Omental fat pad (tissue), 4 donors: ENCODE results near the gene PRDX6. TPM values are rescaled to one million over a fixed set of nuclear protein-coding genes. Genes with fewer than 3 reads are reported as not detected.
"Not testable (repeated sequence)": the region's sequence is repeated elsewhere in the genome, so short reads cannot be mapped to it uniquely, and the experiment has no call there.

Source experiments
- ATAC-seq: fragments of 150-250 bp; one replicate; pipeline ENCODE4 v1.9.1; 2016; ENCODE audit warnings: mild to moderate bottlenecking, moderate library complexity; ENCODE audit not compliant: low FRiP score
- DNase-seq: peaks from one replicate; pipeline ENCODE4 v3.0.0-alpha.2; 2019; ENCODE audit warnings: low spot score
- total RNA-seq, 4 donors: library from RNA; depleted of rRNA; stranded (reverse); fragments of >200 nt; gene quantifications; one replicate each; pipeline ENCODE4 v1.1.0, GENCODE V29; 2016
- TF ChIP-seq, protein P1 (sequence below), 3 donors: fragments of 450-650 bp; IDR thresholded peaks; one replicate each; pipeline ENCODE4 v1.5.1; 2016 to 2017; ENCODE audit warnings: antibody characterized with exemption in 3 of 3, mild to moderate bottlenecking in 3 of 3, moderate library complexity in 2 of 3

The PRDX6 gene
- total RNA-seq, 4 donors from 2014 or later, result 455 to 981 (median 633) TPM

- ATAC-seq, result no peak
- TF ChIP-seq, protein P1, sequence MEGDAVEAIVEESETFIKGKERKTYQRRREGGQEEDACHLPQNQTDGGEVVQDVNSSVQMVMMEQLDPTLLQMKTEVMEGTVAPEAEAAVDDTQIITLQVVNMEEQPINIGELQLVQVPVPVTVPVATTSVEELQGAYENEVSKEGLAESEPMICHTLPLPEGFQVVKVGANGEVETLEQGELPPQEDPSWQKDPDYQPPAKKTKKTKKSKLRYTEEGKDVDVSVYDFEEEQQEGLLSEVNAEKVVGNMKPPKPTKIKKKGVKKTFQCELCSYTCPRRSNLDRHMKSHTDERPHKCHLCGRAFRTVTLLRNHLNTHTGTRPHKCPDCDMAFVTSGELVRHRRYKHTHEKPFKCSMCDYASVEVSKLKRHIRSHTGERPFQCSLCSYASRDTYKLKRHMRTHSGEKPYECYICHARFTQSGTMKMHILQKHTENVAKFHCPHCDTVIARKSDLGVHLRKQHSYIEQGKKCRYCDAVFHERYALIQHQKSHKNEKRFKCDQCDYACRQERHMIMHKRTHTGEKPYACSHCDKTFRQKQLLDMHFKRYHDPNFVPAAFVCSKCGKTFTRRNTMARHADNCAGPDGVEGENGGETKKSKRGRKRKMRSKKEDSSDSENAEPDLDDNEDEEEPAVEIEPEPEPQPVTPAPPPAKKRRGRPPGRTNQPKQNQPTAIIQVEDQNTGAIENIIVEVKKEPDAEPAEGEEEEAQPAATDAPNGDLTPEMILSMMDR (IDR thresholded peaks at IDR 0.05), result no peak
- no peak for DNase-seq
Measured at GRCh38 chr1:173485401-173485800, 8.3 kb downstream of the PRDX6 start.

DNA sequence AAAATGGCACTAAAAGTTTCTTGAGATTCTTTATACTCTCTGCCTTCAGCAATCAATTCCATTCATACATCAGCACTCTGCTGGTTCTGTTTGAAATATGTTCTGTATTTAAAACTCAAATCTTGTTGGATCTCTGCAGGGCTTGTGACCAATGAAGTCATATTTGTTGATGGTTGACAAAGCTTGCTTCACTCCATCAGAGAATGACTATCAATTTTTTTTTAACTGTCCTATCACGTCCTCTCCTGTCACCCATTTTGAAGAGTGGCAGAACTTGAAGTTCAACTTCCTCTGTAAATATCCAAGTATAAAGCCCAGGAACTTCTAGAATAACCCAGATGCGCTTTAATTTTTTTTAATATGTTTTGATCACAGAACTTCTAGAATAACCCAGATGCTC, 10.9 kb downstream of the PRDX6 start:
- ATAC-seq (no peak), DNase-seq (no peak)
- TF ChIP-seq, protein P1 (IDR thresholded peaks at IDR 0.05), result no peak

DNA sequence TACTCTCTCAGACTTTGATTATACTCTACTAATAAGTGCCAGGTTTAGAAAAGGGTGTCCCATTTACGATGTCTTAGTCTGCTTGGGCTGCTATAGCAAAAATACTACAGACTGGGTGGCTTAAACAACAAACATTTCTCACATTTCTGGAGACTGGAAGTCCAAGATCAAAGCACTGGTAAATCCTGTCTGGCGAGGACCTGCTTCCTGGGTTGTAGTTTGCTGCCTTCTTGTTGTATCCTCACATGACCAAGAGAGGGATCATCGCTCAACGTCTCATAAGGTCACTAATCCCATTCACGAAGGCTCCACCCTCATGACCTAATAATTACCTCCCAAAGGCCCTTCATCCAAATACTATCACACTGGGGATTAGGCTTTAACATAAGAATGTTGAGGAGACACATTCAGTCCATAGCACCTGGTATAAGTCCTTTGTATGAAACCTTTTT, 12.0 kb downstream of the PRDX6 start:
- TF ChIP-seq, protein P1 (IDR thresholded peaks at IDR 0.05), result no peak
- no peak for DNase-seq
- ATAC-seq, result no peak

- TF ChIP-seq, protein P1 (IDR thresholded peaks at IDR 0.05), result no peak
- ATAC-seq (no peak), DNase-seq (no peak)
Measured at GRCh38 chr1:173489929-173490328, 12.8 kb downstream of the PRDX6 start.

GRCh38 chr1:173491508-173491907, 14.4 kb downstream of the PRDX6 start:
- TF ChIP-seq, protein P1 (IDR thresholded peaks at IDR 0.05), result no peak
- no peak for ATAC-seq

DNA sequence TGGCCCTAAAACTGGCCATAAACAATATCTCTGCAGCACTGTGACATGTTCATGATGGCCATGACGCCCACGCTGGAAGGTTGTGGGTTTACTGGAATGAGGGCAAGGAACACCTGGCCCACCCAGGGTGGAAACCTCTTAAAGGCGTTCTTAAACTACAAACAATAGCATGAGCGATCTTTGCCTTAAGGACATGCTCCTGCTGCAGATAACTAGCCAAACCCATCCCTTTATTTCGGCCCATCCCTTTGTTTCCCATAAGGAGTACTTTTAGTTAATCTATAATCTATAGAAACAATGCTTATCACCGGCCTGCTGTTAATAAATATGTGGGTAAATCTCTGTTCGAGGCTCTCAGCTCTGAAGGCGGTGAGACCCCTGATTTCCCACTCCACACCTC, 16.0 kb downstream of the PRDX6 start:
- ATAC-seq, DNase-seq: not testable (repeated sequence)

More at GRCh38 chr1:173491508-173491907, 14.4 kb downstream of the PRDX6 start:
- no peak for DNase-seq

DNA sequence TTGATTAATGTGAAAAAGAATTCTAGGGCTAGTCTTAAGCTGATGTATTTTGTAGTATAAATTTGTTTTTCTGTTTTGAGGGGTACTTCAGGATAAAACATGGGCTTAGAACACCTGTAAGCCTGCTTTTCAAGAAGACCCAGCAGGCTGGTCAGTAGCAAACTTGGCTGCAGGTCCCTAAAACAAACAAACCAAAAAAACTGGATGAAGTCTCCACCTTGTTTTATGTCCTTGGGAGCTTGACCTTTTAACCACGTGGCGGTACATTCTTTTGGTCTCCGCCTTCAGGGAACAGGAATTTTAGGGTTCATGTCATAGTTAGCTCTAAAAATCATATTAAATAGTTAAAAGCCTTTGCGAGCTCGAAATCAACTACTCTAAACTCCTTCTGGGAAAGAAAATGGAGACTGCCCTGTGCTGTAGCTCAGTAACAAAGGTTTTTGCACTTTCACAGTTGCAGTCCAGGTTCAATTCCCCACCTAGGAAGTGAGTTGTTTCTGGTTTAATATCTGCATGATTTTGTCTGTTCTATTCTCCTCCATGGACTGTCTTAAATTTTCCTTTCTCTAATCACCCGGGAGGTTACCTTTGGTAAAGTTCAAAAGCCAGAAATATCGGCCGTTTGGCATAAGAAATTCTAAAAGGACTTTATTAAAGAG, 18.6 kb downstream of the PRDX6 start:
- ATAC-seq (no peak), DNase-seq (no peak)
- TF ChIP-seq, protein P1 (IDR thresholded peaks at IDR 0.05), result no peak
